Endodermal cell (in vitro differentiated cells): Measurements from ENCODE around the gene TRABD2B. TPM values are rescaled to one million over a fixed set of nuclear protein-coding genes. Genes with fewer than 3 reads are reported as not detected.
A peak's percentile ranks its signal among the peaks of the same experiment; 100 is the strongest.

Source experiments
- DNase-seq: peaks from one replicate; pipeline ENCODE4 v3.0.0-alpha.2; 2017
- H3K27ac ChIP-seq: 2 replicates; pipeline ENCODE4 v1.5.1; 2013; ENCODE audit warnings: mild to moderate bottlenecking, low read depth, low read length, moderate library complexity
- H3K27me3 ChIP-seq: 2 replicates; pipeline ENCODE4 v1.6.1; 2013; ENCODE audit warnings: mild to moderate bottlenecking, low read length, moderate library complexity; ENCODE audit not compliant: insufficient read depth, control insufficient read depth, poor library complexity, severe bottlenecking
- H3K36me3 ChIP-seq: 2 replicates; pipeline ENCODE4 v1.7.0; 2013; ENCODE audit warnings: mild to moderate bottlenecking, low read length, moderate library complexity; ENCODE audit not compliant: control insufficient read depth, insufficient read depth
- H3K4me1 ChIP-seq: one replicate; pipeline ENCODE4 v1.7.0; 2013; ENCODE audit warnings: low read length; ENCODE audit not compliant: control insufficient read depth, insufficient read depth
- H3K4me3 ChIP-seq: 2 replicates; pipeline ENCODE4 v1.5.1; 2013; ENCODE audit warnings: mild to moderate bottlenecking, low read length, moderate library complexity
- H3K9ac ChIP-seq: 2 replicates; pipeline ENCODE4 v1.6.1; 2013; ENCODE audit warnings: mild to moderate bottlenecking, low read length, moderate library complexity; ENCODE audit not compliant: poor library complexity, severe bottlenecking; ENCODE audit errors: extremely low read depth
- H3K9me3 ChIP-seq: 2 replicates; pipeline ENCODE4 v1.6.1; 2013; ENCODE audit warnings: mild to moderate bottlenecking, low read length, moderate library complexity; ENCODE audit not compliant: control insufficient read depth
- H3K27ac Mint-ChIP-seq: 2 replicates; pipeline ENCODE4 v1.8.0; 2020; ENCODE audit warnings: mixed read lengths
- H3K27me3 Mint-ChIP-seq: 2 replicates; pipeline ENCODE4 v1.8.0; 2021; ENCODE audit warnings: mild to moderate bottlenecking, mixed read lengths; ENCODE audit not compliant: insufficient read depth
- H3K36me3 Mint-ChIP-seq: 2 replicates; pipeline ENCODE4 v1.8.0; 2020; ENCODE audit warnings: low read depth, mixed read lengths
- H3K4me1 Mint-ChIP-seq: 2 replicates; pipeline ENCODE4 v1.8.0; 2020; ENCODE audit warnings: mixed read lengths
- H3K4me3 Mint-ChIP-seq: 2 replicates; pipeline ENCODE4 v1.8.0; 2020; ENCODE audit warnings: mild to moderate bottlenecking, moderate library complexity, mixed read lengths
- H3K9me3 Mint-ChIP-seq: 2 replicates; pipeline ENCODE4 v1.8.0; 2020; ENCODE audit warnings: mild to moderate bottlenecking, mixed read lengths
- CTCF ChIP-seq: fragments of 200-600 bp; sonication (generic); conservative IDR thresholded peaks from 2 replicates; pipeline ENCODE4 v1.5.0; 2021; ENCODE audit warnings: antibody characterized with exemption, mild to moderate bottlenecking
- WGBS, 2 experiments: methylation state at CpG; one replicate each; pipeline versions ENCODE4 v1.1.5 to v1.1.7; 2013; ENCODE audit warnings: missing lambda C conversion rate in 2 of 2, mixed read lengths in 1 of 2; ENCODE audit not compliant: insufficient coverage in 1 of 2, insufficient read length in 1 of 2; 5-methylcytosine and 5-hydroxymethylcytosine counted together
- total RNA-seq, 2 donors: library from RNA; stranded (reverse); fragmentation: NEBNext Ultra II Directional in 1 of 2; extraction: Animal tissue kit (Norgen Biotek cat#: 25700) in 1 of 2; gene quantifications; 2 replicates in 1 of 2; 3 replicates in 1 of 2; pipeline ENCODE4 v1.2.1, GENCODE V29; 2021

Gene TRABD2B
- total RNA-seq, 2 donors from 2014 or later: 24.4 to 28.0 TPM

DNA sequence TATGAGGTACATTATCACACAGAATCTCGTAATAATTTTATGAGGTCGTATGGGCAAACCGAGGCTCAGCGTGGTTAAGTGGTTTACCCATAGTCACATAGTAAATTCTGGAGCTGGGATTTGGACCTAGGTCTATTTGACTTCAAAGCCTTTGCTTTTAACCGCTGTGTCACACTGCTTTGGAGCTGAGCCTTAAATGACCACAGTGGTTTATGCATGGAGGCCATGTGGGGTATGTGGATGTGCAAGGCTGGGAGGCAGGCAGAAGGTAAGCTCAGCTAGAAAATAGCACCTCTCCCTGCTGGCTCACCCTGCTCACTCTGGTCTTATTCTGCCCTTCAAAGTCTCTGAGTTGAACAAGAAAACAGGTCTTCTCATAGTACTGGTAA is 269.5 kb downstream of the TRABD2B start:
- Mint-ChIP-seq H3K9me3 (no peaks in the 10 kb centered on the region), H3K4me3 (no peak overlapping the region)
- 90 to 94% methylated on average over 5 of the region's 5 CpGs for WGBS, 2 experiments

DNA sequence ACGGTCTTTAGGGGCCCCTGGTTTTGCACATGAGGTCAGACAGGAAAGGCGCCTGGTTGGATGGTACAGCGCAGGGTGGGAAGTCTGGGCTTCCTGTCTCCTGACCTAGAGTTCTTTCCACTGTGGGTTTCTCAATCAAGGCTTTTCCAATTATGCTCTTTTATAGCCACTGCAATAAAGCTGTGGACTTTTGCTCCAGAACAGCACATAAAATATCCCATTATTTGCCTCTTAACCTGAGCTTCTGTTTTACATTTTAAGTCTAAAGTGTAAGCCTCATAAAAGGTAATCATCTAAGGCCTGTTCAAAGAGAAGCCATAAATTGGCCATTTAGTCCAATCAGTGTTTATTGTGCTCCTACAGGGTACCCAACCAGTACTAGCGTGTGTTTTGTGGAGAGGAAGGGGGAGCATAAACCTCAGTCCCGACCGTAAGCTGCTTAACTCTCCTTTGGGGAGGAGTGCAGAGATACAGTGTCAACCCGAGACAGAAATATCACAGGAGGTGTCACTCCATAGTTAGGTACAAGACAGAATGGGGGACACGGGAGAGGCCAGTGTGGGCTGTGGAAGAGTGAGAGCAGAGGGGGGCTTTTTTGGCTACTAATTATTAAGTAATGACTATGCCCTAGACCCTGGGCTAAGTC is 270.0 kb downstream of the TRABD2B start:
- H3K9me3 ChIP-seq: no peaks in the 10 kb centered on the region
- H3K9ac ChIP-seq: no peak overlapping the region
- H3K27me3 ChIP-seq: peaks cover 76% of the 10 kb centered on the region
- H3K27ac Mint-ChIP-seq: no peak overlapping the region
- H3K27me3 Mint-ChIP-seq: peaks cover 71% of the 10 kb centered on the region
- no peaks in the 10 kb centered on the region for H3K36me3 Mint-ChIP-seq
- peaks cover 13% of the 10 kb centered on the region for H3K4me1 ChIP-seq
- peak; percentile 20 for DNase-seq
- H3K9me3 Mint-ChIP-seq: no peaks in the 10 kb centered on the region
- TF ChIP-seq CTCF: no peak
- peaks cover 6% of the 10 kb centered on the region for H3K4me1 Mint-ChIP-seq
- no peak overlapping the region for H3K4me3 Mint-ChIP-seq
- H3K36me3 ChIP-seq: no peaks in the 10 kb centered on the region
- H3K4me3 ChIP-seq: no peak overlapping the region
- H3K27ac ChIP-seq: no peak overlapping the region
- WGBS, 2 experiments: 87 to 89% methylated on average over 7 to 8 of the region's 8 CpGs

More for the DNA sequence above, 269.5 kb downstream of the TRABD2B start:
- no peaks in the 10 kb centered on the region for H3K36me3 Mint-ChIP-seq
- TF ChIP-seq CTCF: no peak
- Histone ChIP-seq H3K27ac (no peak overlapping the region), H3K4me1 (peaks cover 13% of the 10 kb centered on the region), H3K9me3 (no peaks in the 10 kb centered on the region), H3K4me3 (no peak overlapping the region), H3K27me3 (peaks cover 76% of the 10 kb centered on the region), H3K36me3 (no peaks in the 10 kb centered on the region), H3K9ac (no peak overlapping the region)
- H3K27ac Mint-ChIP-seq: no peak overlapping the region
- H3K27me3 Mint-ChIP-seq: peaks cover 71% of the 10 kb centered on the region
- peak; percentile 34 for DNase-seq
- peaks cover 6% of the 10 kb centered on the region for H3K4me1 Mint-ChIP-seq

- Histone ChIP-seq H3K9ac (no peak overlapping the region), H3K27me3 (peaks cover 76% of the 10 kb centered on the region), H3K4me3 (no peak overlapping the region), H3K36me3 (no peaks in the 10 kb centered on the region), H3K27ac (no peak overlapping the region), H3K4me1 (peaks cover 13% of the 10 kb centered on the region), H3K9me3 (no peaks in the 10 kb centered on the region)
- peak; percentile 93 for DNase-seq
- 3 to 27% methylated on average over 11 to 21 of the region's 22 CpGs for WGBS, 2 experiments
- Mint-ChIP-seq H3K27me3 (peaks cover 72% of the 10 kb centered on the region), H3K36me3 (no peaks in the 10 kb centered on the region), H3K9me3 (no peaks in the 10 kb centered on the region), H3K4me1 (peaks cover 6% of the 10 kb centered on the region), H3K4me3 (peak overlapping the region; percentile 22), H3K27ac (no peak overlapping the region)
- peak; percentile 96 for TF ChIP-seq CTCF
Measured at GRCh38 chr1:47725992-47726855, 271.0 kb downstream of the TRABD2B start.
